ENCODE results near the gene COL25A1.
"Not testable (repeated sequence)": the region's sequence is repeated elsewhere in the genome, so short reads cannot be mapped to it uniquely, and the experiment has no call there.

COL25A1 gene

GRCh38 chr4:108878806-108879205 lies 423.7 kb downstream of the COL25A1 start:
- H3K4me3 ChIP-seq (ENCODE audit: low read depth, low read length), result no peak overlapping the region
- no peak for TF ChIP-seq CTCF (IDR thresholded peaks at IDR 0.05; ENCODE audit: low read depth, low read length)

- H3K4me3 ChIP-seq (ENCODE audit: low read depth, low read length), result no peak overlapping the region
- no peak for TF ChIP-seq CTCF (IDR thresholded peaks at IDR 0.05; ENCODE audit: low read depth, low read length)
Observed at GRCh38 chr4:108877821-108878220, 424.6 kb downstream of the COL25A1 start.

- no peak for TF ChIP-seq CTCF (IDR thresholded peaks at IDR 0.05; ENCODE audit: low read depth, low read length)
- no peak overlapping the region for H3K4me3 ChIP-seq (ENCODE audit: low read depth, low read length)
Observed at GRCh38 chr4:108874806-108875205, 427.7 kb downstream of the COL25A1 start.

- H3K4me3 ChIP-seq (ENCODE audit: low read depth, low read length), result not testable (repeated sequence)
Observed at GRCh38 chr4:108869970-108870369, 432.5 kb downstream of the COL25A1 start.

- no peak overlapping the region for H3K4me3 ChIP-seq (ENCODE audit: low read depth, low read length)
- no peak for TF ChIP-seq CTCF (IDR thresholded peaks at IDR 0.05; ENCODE audit: low read depth, low read length)
Observed at GRCh38 chr4:108868606-108869227, 433.7 kb downstream of the COL25A1 start.

- no peak for TF ChIP-seq CTCF (IDR thresholded peaks at IDR 0.05; ENCODE audit: low read depth, low read length)
Observed at GRCh38 chr4:108867476-108867875, 435.0 kb downstream of the COL25A1 start.

GRCh38 chr4:108861334-108861733 lies 441.1 kb downstream of the COL25A1 start:
- no peak for TF ChIP-seq CTCF (IDR thresholded peaks at IDR 0.05; ENCODE audit: low read depth, low read length)
- H3K4me3 ChIP-seq (ENCODE audit: low read depth, low read length), result no peak overlapping the region

More at GRCh38 chr4:108867476-108867875, 435.0 kb downstream of the COL25A1 start:
- no peak overlapping the region for H3K4me3 ChIP-seq (ENCODE audit: low read depth, low read length)

- H3K4me3 ChIP-seq (ENCODE audit: low read depth, low read length), result no peak overlapping the region
- no peak for TF ChIP-seq CTCF (IDR thresholded peaks at IDR 0.05; ENCODE audit: low read depth, low read length)
Observed at GRCh38 chr4:108854786-108855185, 447.7 kb downstream of the COL25A1 start.
